SH-SY5Y (cell line): ENCODE results near the gene ABCC1.

Experiments
- GATA2 ChIP-seq: IDR thresholded peaks from 2 replicates; pipeline ENCODE4 v1.6.1; 2011; ENCODE audit warnings: mild to moderate bottlenecking, low read depth, low read length
- GATA3 ChIP-seq: IDR thresholded peaks from 2 replicates; pipeline ENCODE4 v1.6.1; 2011; ENCODE audit warnings: low read depth, mild to moderate bottlenecking, low read length, moderate library complexity

- no peak for TF ChIP-seq GATA2
- no peak for TF ChIP-seq GATA3
Observed at GRCh38 chr16:15963307-15963910, 14.0 kb downstream of the ABCC1 start.
